ENCODE results near the gene ITGA11. TPM values are rescaled to one million over a fixed set of nuclear protein-coding genes. Genes with fewer than 3 reads are reported as not detected.

Gene ITGA11
- total and polyA plus RNA-seq, 2 donors, result 0.21 to 0.47 TPM

DNA sequence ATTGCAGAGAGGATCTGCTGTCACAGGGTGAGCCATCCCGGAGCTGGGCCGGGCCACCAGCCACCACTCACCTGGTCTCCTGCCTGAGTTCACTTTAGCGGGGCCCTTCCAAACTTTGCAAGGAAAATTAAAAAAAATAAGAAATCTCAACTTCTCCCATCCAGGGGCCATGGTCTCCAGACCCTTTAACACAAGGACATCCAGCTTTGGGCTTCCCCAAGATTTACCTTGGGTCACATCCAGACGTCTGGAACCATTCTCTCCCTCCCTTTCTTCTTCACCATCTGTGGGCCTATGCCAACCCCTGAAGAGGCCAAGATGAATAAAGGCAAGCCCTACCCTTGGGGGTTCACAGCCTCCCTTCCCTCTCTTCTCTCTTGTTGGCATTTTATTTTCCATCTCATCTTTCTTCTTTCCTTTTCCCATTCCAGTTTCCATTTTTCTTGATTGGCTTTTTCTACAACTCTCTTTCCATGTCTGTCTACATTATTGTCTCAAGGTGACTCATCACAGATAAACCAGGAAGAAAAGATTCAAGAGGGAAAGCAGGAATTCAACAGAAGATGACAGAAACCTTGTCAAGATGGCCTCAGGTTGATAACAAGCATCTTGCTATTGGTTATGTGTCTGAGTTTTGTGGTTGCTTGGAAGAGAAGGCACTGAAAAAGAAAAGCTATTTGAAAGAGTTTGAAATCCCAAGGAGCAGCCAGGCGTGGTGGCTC, 49.5 kb downstream of the ITGA11 start:
- no peak for DNase-seq (ENCODE audit: low read depth in 6 of 9, low spot score in 9 of 9)
- WGBS, result 99% methylated on average over 5 of the region's 5 CpGs
- peaks cover 0 to 4% of the 10 kb centered on the region in 2 donors for H3K9me3 ChIP-seq (ENCODE audit: control insufficient read depth in 2 of 2, insufficient read depth in 1 of 2, low read length in 1 of 2)

DNA sequence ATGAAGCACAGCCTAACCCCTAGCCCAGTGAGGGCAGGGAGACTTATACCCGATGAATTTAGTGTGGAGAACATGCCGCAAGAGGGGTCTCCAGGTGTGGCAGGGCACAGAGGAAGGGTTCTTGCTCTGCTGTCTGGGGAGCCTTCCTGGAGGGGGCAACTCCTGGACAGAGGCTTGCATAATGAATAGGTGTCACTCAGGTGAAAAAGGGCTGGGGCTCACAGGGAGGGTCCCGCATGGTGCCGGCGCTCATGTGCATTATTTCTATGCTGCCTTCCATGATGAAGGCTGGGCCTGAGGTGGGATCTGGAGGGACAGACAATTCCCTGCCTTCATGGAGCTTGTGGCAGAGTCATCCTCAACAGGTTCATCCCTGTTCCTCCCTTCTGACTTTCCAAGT, 51.5 kb downstream of the ITGA11 start:
- WGBS, result 98% methylated on average over 5 of the region's 5 CpGs
- DNase-seq (ENCODE audit: low read depth in 6 of 9, low spot score in 9 of 9), result no peak
- Histone ChIP-seq H3K27ac (ENCODE audit: low read depth in 1 of 2, low read length in 1 of 2) (no peak overlapping the region), H3K9me3 (ENCODE audit: control insufficient read depth in 2 of 2, insufficient read depth in 1 of 2, low read length in 1 of 2) (peaks cover 0 to 4% of the 10 kb centered on the region in 2 donors), H3K4me3 (ENCODE audit: low read length in 2 of 2) (no peak overlapping the region), H3K36me3 (ENCODE audit: control insufficient read depth in 2 of 2, insufficient read depth in 2 of 2, low read length in 1 of 2) (no peaks in the 10 kb centered on the region), H3K27me3 (ENCODE audit: control insufficient read depth in 2 of 2, insufficient read depth in 1 of 2, low read length in 1 of 2) (no peaks in the 10 kb centered on the region), H3K4me1 (ENCODE audit: control insufficient read depth in 2 of 2, insufficient read depth in 2 of 2, low read length in 2 of 2) (peaks cover 2 to 16% of the 10 kb centered on the region in 2 donors)

More for the DNA sequence above, 49.5 kb downstream of the ITGA11 start:
- no peak overlapping the region for H3K27ac ChIP-seq (ENCODE audit: low read depth in 1 of 2, low read length in 1 of 2)
- H3K4me3 ChIP-seq (ENCODE audit: low read length in 2 of 2), result no peak overlapping the region
- H3K36me3 ChIP-seq (ENCODE audit: control insufficient read depth in 2 of 2, insufficient read depth in 2 of 2, low read length in 1 of 2), result no peaks in the 10 kb centered on the region
- no peaks in the 10 kb centered on the region for H3K27me3 ChIP-seq (ENCODE audit: control insufficient read depth in 2 of 2, insufficient read depth in 1 of 2, low read length in 1 of 2)
- H3K4me1 ChIP-seq (ENCODE audit: control insufficient read depth in 2 of 2, insufficient read depth in 2 of 2, low read length in 2 of 2), result peaks cover 2 to 16% of the 10 kb centered on the region in 2 donors

DNA sequence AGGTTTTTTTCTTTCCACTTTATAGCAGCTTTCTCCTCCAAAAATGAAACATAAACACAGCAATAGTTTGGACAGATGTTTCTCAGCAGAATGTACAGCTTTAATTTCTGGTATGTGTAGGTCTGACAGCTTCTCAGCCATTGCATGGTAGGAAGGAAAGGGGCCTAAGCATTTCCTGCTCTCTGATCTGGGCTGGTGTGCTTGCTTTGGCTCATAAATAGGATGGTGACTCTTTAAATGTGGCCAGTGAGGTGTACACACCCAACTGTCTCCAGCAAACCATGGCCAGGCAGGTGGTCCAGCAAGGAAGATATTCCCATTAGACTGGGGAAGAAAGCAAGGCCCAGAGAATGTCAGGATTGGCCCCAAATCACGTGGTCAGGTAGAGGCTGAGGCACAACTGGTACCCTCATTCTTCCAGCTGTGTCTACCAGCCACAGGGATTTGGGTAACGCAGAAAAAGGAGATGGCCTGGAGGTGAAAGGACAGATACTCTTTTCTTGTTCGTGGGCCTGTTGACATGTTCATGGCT, 52.1 kb downstream of the ITGA11 start:
- Histone ChIP-seq H3K27ac (ENCODE audit: low read depth in 1 of 2, low read length in 1 of 2) (peak overlapping the region in 1 of 2 donors; percentile 51), H3K27me3 (ENCODE audit: control insufficient read depth in 2 of 2, insufficient read depth in 1 of 2, low read length in 1 of 2) (no peaks in the 10 kb centered on the region), H3K9me3 (ENCODE audit: control insufficient read depth in 2 of 2, insufficient read depth in 1 of 2, low read length in 1 of 2) (peaks cover 0 to 4% of the 10 kb centered on the region in 2 donors), H3K36me3 (ENCODE audit: control insufficient read depth in 2 of 2, insufficient read depth in 2 of 2, low read length in 1 of 2) (no peaks in the 10 kb centered on the region), H3K4me3 (ENCODE audit: low read length in 2 of 2) (no peak overlapping the region), H3K4me1 (ENCODE audit: control insufficient read depth in 2 of 2, insufficient read depth in 2 of 2, low read length in 2 of 2) (peaks cover 2 to 16% of the 10 kb centered on the region in 2 donors)
- 70% methylated on average over 3 of the region's 3 CpGs for WGBS
- DNase-seq (ENCODE audit: low read depth in 6 of 9, low spot score in 9 of 9), result peak in 1 of 9 donors; percentile 49

DNA sequence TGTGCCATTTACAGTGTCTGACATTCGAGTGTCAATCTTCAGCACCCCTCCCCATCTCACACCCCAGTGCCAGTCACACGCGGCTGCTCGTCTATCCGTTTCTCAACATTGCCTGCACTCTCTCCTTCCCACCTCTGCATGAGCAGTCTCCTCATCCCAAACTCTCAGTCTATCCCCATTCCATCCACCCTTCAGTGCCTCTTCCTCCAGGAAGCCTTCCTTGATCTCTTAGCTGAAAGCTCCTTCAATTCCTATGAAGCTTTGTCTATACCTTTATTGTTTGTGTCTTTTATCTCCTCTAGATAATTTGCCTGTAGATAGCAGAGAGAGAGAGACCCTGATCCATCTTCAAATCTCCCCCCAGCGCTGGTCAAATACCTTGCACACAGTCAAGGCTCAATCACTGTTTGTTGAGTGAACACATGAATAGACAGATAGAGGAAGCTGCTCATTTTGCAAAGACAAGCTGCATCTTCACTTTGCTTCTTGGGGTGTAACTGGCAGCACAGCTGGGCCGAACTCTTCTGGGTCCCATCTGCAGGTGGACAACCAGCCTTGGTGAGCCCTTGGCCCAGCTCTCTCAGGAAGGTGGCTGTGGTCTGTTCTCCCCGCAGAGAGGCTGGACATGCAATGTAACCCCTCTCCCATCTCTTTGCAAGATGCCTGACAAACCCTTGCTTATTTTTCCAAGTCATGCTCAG, 52.8 kb downstream of the ITGA11 start:
- DNase-seq (ENCODE audit: low read depth in 6 of 9, low spot score in 9 of 9), result no peak
- H3K27ac ChIP-seq (ENCODE audit: low read depth in 1 of 2, low read length in 1 of 2), result peak overlapping the region in 1 of 2 donors; percentile 51

DNA sequence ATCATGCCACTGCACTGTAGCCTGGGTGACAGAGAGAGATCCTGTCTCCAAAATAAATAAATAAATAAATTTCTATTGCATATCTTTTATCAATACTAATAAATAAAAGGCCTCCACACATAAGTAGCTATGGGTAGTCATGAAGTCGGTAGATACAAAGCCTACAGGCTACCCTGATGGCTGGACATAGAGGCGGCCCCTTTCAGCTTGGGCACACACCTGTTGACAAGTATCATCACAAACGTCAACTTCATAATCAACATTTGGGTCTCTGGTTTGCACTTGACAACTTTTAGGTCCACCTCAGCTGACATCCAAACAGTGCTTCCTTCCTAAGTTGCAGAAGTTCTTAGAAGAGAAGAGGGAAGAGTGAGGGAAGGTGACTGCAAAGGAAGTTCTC, 53.4 kb downstream of the ITGA11 start:
- DNase-seq (ENCODE audit: low read depth in 6 of 9, low spot score in 9 of 9), result no peak
- Histone ChIP-seq H3K9me3 (ENCODE audit: control insufficient read depth in 2 of 2, insufficient read depth in 1 of 2, low read length in 1 of 2) (peaks cover 0 to 4% of the 10 kb centered on the region in 2 donors), H3K27me3 (ENCODE audit: control insufficient read depth in 2 of 2, insufficient read depth in 1 of 2, low read length in 1 of 2) (no peaks in the 10 kb centered on the region), H3K4me1 (ENCODE audit: control insufficient read depth in 2 of 2, insufficient read depth in 2 of 2, low read length in 2 of 2) (peaks cover 2 to 16% of the 10 kb centered on the region in 2 donors), H3K36me3 (ENCODE audit: control insufficient read depth in 2 of 2, insufficient read depth in 2 of 2, low read length in 1 of 2) (no peaks in the 10 kb centered on the region), H3K27ac (ENCODE audit: low read depth in 1 of 2, low read length in 1 of 2) (no peak overlapping the region), H3K4me3 (ENCODE audit: low read length in 2 of 2) (no peak overlapping the region)
- WGBS, result 90% methylated on average over 3 of the region's 3 CpGs

More for the DNA sequence above, 52.8 kb downstream of the ITGA11 start:
- Histone ChIP-seq H3K27me3 (ENCODE audit: control insufficient read depth in 2 of 2, insufficient read depth in 1 of 2, low read length in 1 of 2) (no peaks in the 10 kb centered on the region), H3K4me1 (ENCODE audit: control insufficient read depth in 2 of 2, insufficient read depth in 2 of 2, low read length in 2 of 2) (peaks cover 2 to 16% of the 10 kb centered on the region in 2 donors), H3K9me3 (ENCODE audit: control insufficient read depth in 2 of 2, insufficient read depth in 1 of 2, low read length in 1 of 2) (peaks cover 0 to 4% of the 10 kb centered on the region in 2 donors), H3K36me3 (ENCODE audit: control insufficient read depth in 2 of 2, insufficient read depth in 2 of 2, low read length in 1 of 2) (no peaks in the 10 kb centered on the region), H3K4me3 (ENCODE audit: low read length in 2 of 2) (no peak overlapping the region)
- WGBS, result 71% methylated on average over 8 of the region's 8 CpGs

DNA sequence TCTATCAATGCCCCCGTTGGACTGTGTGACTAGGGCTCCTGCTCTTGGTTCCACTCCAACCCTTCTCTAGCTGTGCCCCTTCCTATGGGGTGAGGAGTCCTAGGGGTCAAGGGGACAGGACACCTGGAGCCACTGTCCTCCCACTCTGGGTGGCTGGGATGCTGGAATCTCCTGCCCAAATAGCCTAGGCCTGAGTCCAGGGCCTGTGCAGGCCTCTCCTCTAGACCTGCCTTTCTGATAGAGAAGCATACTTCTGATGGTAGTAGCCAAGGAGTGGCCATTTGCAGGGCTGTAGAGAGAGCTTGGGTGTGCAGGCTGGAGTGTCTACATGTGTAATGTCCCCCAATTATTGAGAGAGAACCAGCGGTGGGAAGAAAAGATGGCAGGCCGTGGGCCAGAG, 54.2 kb downstream of the ITGA11 start:
- no peaks in the 10 kb centered on the region for H3K27me3 ChIP-seq (ENCODE audit: control insufficient read depth in 2 of 2, insufficient read depth in 1 of 2, low read length in 1 of 2)
- no peaks in the 10 kb centered on the region for H3K36me3 ChIP-seq (ENCODE audit: control insufficient read depth in 2 of 2, insufficient read depth in 2 of 2, low read length in 1 of 2)
- no peak overlapping the region for H3K4me3 ChIP-seq (ENCODE audit: low read length in 2 of 2)
- peaks cover 0 to under 1% of the 10 kb centered on the region in 2 donors for H3K9me3 ChIP-seq (ENCODE audit: control insufficient read depth in 2 of 2, insufficient read depth in 1 of 2, low read length in 1 of 2)
- peaks cover 2 to 16% of the 10 kb centered on the region in 2 donors for H3K4me1 ChIP-seq (ENCODE audit: control insufficient read depth in 2 of 2, insufficient read depth in 2 of 2, low read length in 2 of 2)
- WGBS, result 95% methylated on average over 3 of the region's 3 CpGs
- H3K27ac ChIP-seq (ENCODE audit: low read depth in 1 of 2, low read length in 1 of 2), result no peak overlapping the region
- DNase-seq (ENCODE audit: low read depth in 6 of 9, low spot score in 9 of 9), result no peak

DNA sequence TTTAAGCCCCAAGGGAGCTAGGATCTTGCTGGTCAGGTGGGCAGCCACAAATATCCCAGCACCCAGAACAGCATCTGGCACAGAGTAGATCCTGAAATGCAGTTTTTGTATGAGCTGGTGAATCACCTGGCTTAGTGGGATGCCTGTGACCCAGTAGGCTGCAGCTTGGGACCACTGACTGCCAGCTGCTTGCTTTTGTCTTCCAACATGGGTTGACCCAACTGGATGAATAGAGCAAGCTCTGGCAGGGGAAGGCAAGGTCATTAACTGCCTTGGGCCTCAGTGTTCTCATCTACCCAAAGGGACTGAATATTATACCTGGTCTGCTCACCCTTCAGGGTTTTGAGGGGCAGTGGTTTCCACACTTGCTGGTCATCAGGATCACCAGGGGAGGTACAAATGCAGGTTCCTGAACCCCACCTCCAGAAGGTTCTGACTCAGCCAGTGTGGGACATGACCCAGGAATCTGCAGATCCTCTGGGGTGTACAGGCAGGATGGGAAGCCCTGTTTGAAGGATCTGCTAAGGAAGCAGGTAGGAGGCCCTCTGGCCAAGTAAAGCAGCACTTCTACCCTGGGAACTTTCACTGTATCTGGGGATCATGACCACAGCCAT, 55.4 kb downstream of the ITGA11 start:
- no peaks in the 10 kb centered on the region for H3K36me3 ChIP-seq (ENCODE audit: control insufficient read depth in 2 of 2, insufficient read depth in 2 of 2, low read length in 1 of 2)
- no peak overlapping the region for H3K27ac ChIP-seq (ENCODE audit: low read depth in 1 of 2, low read length in 1 of 2)
- H3K4me1 ChIP-seq (ENCODE audit: control insufficient read depth in 2 of 2, insufficient read depth in 2 of 2, low read length in 2 of 2), result peaks cover 2 to 16% of the 10 kb centered on the region in 2 donors
- no peak for DNase-seq (ENCODE audit: low read depth in 6 of 9, low spot score in 9 of 9)
- H3K9me3 ChIP-seq (ENCODE audit: control insufficient read depth in 2 of 2, insufficient read depth in 1 of 2, low read length in 1 of 2), result no peaks in the 10 kb centered on the region
- no peaks in the 10 kb centered on the region for H3K27me3 ChIP-seq (ENCODE audit: control insufficient read depth in 2 of 2, insufficient read depth in 1 of 2, low read length in 1 of 2)
- no peak overlapping the region for H3K4me3 ChIP-seq (ENCODE audit: low read length in 2 of 2)

DNA sequence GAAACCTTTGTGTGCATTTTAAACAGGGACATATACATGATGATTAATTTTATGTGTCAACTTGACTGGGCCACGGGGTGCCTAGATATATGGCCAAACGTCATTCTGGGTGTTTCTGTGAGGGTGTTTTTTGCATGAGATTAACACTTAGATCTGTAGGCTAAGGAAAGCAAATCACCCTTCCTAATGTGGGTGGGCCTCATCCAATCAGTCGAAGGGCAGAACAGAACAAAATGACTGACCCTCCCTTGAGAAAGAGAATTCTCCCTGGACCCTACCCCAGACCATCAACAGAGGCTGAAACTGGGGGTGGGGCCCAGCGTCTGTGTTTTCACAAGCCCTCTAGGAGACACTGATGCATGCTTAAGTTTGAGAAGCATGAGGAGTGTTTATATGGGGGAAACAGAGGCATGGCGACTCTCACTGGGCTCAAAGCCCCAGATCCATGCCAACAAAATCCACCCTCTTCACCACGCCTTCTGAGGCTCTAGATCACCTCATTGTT, 56.2 kb downstream of the ITGA11 start:
- Histone ChIP-seq H3K27me3 (ENCODE audit: control insufficient read depth in 2 of 2, insufficient read depth in 1 of 2, low read length in 1 of 2) (no peaks in the 10 kb centered on the region), H3K9me3 (ENCODE audit: control insufficient read depth in 2 of 2, insufficient read depth in 1 of 2, low read length in 1 of 2) (no peaks in the 10 kb centered on the region), H3K27ac (ENCODE audit: low read depth in 1 of 2, low read length in 1 of 2) (no peak overlapping the region), H3K4me3 (ENCODE audit: low read length in 2 of 2) (no peak overlapping the region), H3K4me1 (ENCODE audit: control insufficient read depth in 2 of 2, insufficient read depth in 2 of 2, low read length in 2 of 2) (peaks cover 2 to 16% of the 10 kb centered on the region in 2 donors), H3K36me3 (ENCODE audit: control insufficient read depth in 2 of 2, insufficient read depth in 2 of 2, low read length in 1 of 2) (no peaks in the 10 kb centered on the region)
- DNase-seq (ENCODE audit: low read depth in 6 of 9, low spot score in 9 of 9), result no peak
- 95% methylated on average over 6 of the region's 6 CpGs for WGBS

Data from thymus (tissue), 11 donors.